Parathyroid adenoma (tissue), 2 donors: ENCODE measurements around the gene GARIN3.

Experiments
- H2AFZ ChIP-seq: fragments of 300-600 bp; sonication (generic); one replicate; pipeline ENCODE4 v1.7.0; 2017; ENCODE audit warnings: antibody characterized with exemption, mild to moderate bottlenecking
- H3K27ac ChIP-seq: fragments of 300-600 bp; sonication (generic); one replicate; pipeline ENCODE4 v1.7.0; 2017
- H3K27me3 ChIP-seq: fragments of 300-600 bp; sonication (generic); one replicate; pipeline ENCODE4 v1.7.0; 2017; ENCODE audit warnings: low read length; ENCODE audit not compliant: control insufficient read depth, insufficient read depth
- H3K36me3 ChIP-seq: fragments of 300-600 bp; sonication (generic); one replicate; pipeline ENCODE4 v1.7.0; 2017; ENCODE audit warnings: low read length; ENCODE audit not compliant: control insufficient read depth, insufficient read depth
- H3K4me1 ChIP-seq: fragments of 300-600 bp; sonication (generic); one replicate; pipeline ENCODE4 v1.7.0; 2017; ENCODE audit warnings: control low read depth
- H3K4me2 ChIP-seq: fragments of 300-600 bp; sonication (generic); one replicate; pipeline ENCODE4 v1.7.0; 2017; ENCODE audit warnings: low read length
- H3K4me3 ChIP-seq: fragments of 300-600 bp; sonication (generic); one replicate; pipeline ENCODE4 v1.7.0; 2017; ENCODE audit warnings: low read depth, low read length
- H3K79me2 ChIP-seq: fragments of 300-600 bp; sonication (generic); one replicate; pipeline ENCODE4 v1.7.0; 2017; ENCODE audit warnings: control low read depth
- H3K9ac ChIP-seq: fragments of 300-600 bp; sonication (generic); one replicate; pipeline ENCODE4 v1.7.0; 2017; ENCODE audit warnings: mild to moderate bottlenecking
- H3K9me3 ChIP-seq: fragments of 300-600 bp; sonication (generic); one replicate; pipeline ENCODE4 v1.7.0; 2017; ENCODE audit warnings: low read length; ENCODE audit not compliant: control insufficient read depth
- CTCF ChIP-seq: fragments of 300-600 bp; sonication (generic); IDR thresholded peaks from one replicate; pipeline ENCODE4 v1.7.0; 2017; ENCODE audit warnings: antibody characterized with exemption, mild to moderate bottlenecking
- donor health status: primary hyperparathyroidism.

The GARIN3 gene

GRCh38 chr5:157166214-157167213 lies at the start of gene GARIN3:
GARIN3 (minus strand) TSS chr5:157166264; CDS start chr5:157166168, 96 bp downstream.
- H3K4me2 ChIP-seq, result no peak within 1 kb of the TSS
- no peak within 1 kb of the TSS for H3K27ac ChIP-seq
- no peaks in the 10 kb centered on the region for H3K79me2 ChIP-seq
- H2AFZ ChIP-seq, result no peak within 1 kb of the TSS
- no peaks in the 10 kb centered on the region for H3K4me1 ChIP-seq
- H3K9me3 ChIP-seq, result no peaks in the 10 kb centered on the region
- no peaks in the 10 kb centered on the region for H3K36me3 ChIP-seq
- no peak within 1 kb of the TSS for H3K9ac ChIP-seq
- H3K4me3 ChIP-seq, result no peak within 1 kb of the TSS
- no peaks in the 10 kb centered on the region for H3K27me3 ChIP-seq
- TF ChIP-seq CTCF, result no peak

GRCh38 chr5:157215514-157216167 lies 49.6 kb upstream of the GARIN3 start:
- Histone ChIP-seq H3K4me3 (no peak overlapping the region), H3K36me3 (no peaks in the 10 kb centered on the region), H3K79me2 (no peaks in the 10 kb centered on the region), H3K27ac (no peak overlapping the region), H3K9me3 (no peaks in the 10 kb centered on the region), H3K27me3 (no peaks in the 10 kb centered on the region), H3K9ac (no peak overlapping the region), H2AFZ (no peak overlapping the region), H3K4me2 (no peak overlapping the region), H3K4me1 (no peaks in the 10 kb centered on the region)
- TF ChIP-seq CTCF, result no peak

- no peak overlapping the region for H3K9ac ChIP-seq
- H3K4me1 ChIP-seq, result no peaks in the 10 kb centered on the region
- no peaks in the 10 kb centered on the region for H3K27me3 ChIP-seq
- H3K36me3 ChIP-seq, result no peaks in the 10 kb centered on the region
- no peaks in the 10 kb centered on the region for H3K9me3 ChIP-seq
- no peak for TF ChIP-seq CTCF
- no peaks in the 10 kb centered on the region for H3K79me2 ChIP-seq
- H3K4me3 ChIP-seq, result no peak overlapping the region
- no peak overlapping the region for H3K27ac ChIP-seq
- no peak overlapping the region for H2AFZ ChIP-seq
- H3K4me2 ChIP-seq, result no peak overlapping the region
These were observed 48.9 kb upstream of the GARIN3 start for GRCh38 chr5:157214861-157215513.

- Histone ChIP-seq H3K4me1 (no peaks in the 10 kb centered on the region), H3K4me2 (no peak overlapping the region), H3K27me3 (no peaks in the 10 kb centered on the region), H3K9me3 (no peaks in the 10 kb centered on the region), H2AFZ (no peak overlapping the region), H3K27ac (no peak overlapping the region), H3K36me3 (no peaks in the 10 kb centered on the region), H3K79me2 (no peaks in the 10 kb centered on the region), H3K9ac (no peak overlapping the region), H3K4me3 (no peak overlapping the region)
- no peak for TF ChIP-seq CTCF
These were observed 48.4 kb upstream of the GARIN3 start for GRCh38 chr5:157214415-157214814.
